Cardiac septum (tissue), 1 donor: ENCODE results near the gene CD82. TPM values are rescaled to one million over a fixed set of nuclear protein-coding genes. Genes with fewer than 3 reads are reported as not detected.
A peak's percentile ranks its signal among the peaks of the same experiment; 100 is the strongest.

Experiments
- DNase-seq: peaks from one replicate; pipeline ENCODE4 v3.0.0-alpha.2; 2020; ENCODE audit warnings: low spot score
- intact Hi-C: fragments of 100-400 bp; cut with DNase I; formaldehyde crosslinking; loops from one replicate; pipeline ENCODE4 v1.14.0; 2022
- total RNA-seq: library from RNA; stranded (reverse); fragmentation: NEBNext Ultra II Directional; extraction: Animal tissue kit (Norgen Biotek cat#: 25700); gene quantifications from one replicate; pipeline ENCODE4 v1.2.1, GENCODE V29; 2021
- donor health status: DM: no; HTN: no; CAD: no.

Gene CD82
- total RNA-seq, 1 donor from 2014 or later, result 27.9 TPM

DNA sequence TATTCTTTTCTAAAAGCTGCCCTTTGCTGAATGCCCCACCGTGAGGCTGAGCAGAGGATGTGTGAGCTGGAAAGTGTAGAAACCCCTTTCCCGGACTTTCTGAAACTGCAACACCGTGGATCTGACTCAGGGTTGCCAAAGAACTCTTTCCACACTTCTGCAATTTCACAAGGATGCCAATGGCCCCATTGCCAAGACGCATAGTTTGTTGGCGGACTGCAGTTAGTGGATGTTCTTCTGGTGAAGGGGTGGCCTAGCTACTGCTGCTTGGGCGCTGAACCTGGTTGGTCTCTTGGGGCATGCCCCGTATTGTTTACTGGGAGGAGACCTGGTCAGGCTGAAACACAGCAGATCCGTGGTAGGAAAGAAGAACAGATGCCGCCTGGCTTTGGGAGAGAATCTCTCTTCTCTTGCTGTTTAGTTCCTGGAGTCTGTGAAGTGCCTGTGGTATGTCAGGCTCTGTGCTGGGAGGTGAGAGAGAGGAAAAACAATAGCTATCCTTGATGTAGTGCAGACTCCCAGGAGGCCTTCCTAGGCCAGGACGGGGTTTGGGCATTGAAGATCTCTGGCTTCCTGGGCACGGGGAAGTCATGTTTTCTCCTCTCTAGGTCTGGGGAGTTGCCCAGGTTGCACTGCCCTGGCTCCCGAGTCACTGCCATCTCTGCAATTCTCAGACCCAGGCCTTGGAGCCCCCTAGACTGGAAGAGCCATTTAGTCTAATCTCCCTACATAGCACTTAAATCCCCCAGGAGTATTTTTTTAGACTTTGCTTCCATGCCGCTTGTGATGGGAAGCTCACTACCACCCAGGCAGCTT lies 26.9 kb downstream of the CD82 start:
- no peak for DNase-seq
- intact Hi-C loops, result no loop called here

DNA sequence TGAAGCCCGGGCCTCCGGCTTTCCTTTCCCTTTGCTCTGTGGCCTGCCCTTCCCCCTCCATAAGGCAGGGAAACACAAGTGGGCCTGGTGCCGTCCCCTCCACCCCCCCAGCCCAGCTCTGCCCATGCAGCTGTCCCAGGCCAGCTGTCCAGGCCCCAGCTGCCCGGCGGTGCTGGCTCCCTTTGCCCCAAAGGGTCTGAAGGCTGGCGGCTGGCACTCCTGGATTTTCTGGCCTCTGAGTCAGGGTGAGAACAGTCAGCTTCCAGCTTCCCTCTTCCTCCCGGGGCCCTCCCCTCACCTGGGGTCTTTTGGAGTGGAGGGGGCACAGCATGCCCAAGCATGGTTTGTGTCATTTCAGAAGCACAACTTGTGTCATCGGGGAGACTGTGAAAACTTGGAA lies 27.8 kb downstream of the CD82 start:
- DNase-seq, result no peak
- intact Hi-C loops, result no loop called here

DNA sequence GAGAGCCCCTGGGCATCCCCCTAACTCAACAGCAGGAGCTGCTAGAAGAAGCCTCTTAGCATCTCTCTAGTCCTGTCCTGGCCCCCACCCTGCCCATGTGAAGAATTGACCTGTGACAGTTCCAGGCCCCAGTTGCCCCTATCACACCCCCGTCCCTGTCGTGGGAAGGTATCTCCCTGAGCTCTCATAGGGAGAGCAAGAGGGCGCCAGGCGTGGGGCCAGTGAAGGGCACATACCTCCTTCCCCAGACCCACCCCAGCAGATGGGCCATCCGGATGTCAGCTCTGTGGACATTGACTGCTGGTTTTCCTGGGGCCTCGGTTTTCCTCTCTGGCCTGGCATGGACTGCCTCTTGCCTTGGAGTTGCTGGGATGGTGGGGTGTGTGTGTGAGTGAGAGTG lies 29.5 kb downstream of the CD82 start:
- no peak for DNase-seq
- intact Hi-C loops, result loop anchor here (5.0 kb wide), 1 partner anchor 33 kb away; no protein-coding TSS in a partner anchor

DNA sequence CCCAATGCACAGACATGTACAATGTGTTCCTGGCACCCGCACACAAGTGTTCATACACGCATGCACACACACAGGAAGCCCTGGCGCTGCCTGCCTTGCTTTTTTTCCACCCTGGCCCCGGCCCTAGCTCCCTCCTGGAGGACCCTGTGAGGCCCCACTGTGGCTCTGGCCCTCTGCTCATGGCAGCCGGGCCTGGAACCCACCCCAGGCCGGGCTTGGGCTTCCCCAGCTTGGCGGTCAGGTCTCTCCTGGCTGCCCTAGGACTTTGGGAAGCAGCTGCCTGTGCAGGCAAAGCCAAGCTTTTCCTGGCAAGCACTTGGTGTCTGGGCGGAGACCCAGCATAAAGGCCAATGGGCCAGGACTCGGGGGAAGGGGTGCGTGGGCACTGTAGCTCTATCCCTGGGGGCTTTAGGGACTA lies 30.5 kb downstream of the CD82 start:
- DNase-seq, result peak; percentile 86
- intact Hi-C loops, result loop anchor here (5.0 kb wide), 1 partner anchor 34 kb away; no protein-coding TSS in a partner anchor

DNA sequence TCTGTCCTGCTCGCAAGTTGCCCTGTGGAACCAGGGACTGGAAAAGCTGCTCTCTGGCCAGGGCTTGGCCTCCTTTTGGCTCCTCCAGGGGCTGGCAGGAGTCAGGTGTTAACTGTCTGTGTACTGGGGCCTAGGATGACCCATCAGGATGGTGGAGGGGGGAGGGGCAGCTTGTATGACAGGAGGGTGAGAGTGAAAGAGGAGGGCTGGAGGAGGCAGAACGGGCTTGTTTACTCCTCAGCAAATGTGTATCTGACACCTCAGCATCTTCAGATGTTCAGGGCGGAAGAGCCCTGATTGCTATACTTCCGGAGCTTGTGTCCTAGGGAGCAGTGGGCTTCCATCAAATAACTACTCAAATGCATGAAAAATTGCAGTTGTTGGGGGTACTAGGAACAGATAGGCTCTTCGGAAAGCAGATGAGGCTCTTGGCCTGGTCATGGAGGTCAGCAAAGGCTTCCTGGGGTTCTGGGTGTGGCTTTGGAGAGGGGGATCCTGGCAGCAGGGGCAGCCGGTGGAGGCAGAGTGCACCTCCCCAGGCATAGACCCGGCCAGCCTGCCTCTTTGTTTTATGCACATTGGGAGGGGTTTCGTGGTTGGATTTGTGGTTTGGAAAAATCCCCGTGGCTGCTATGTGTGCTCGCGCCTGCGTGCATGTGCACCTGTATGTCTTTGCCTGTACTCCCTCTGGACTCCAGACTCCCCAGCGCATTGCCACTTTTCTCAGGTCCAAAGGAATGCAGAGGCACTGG lies 31.2 kb downstream of the CD82 start:
- no peak for DNase-seq
- intact Hi-C loops, result loop anchor here (5.0 kb wide), 1 partner anchor 34 kb away; no protein-coding TSS in a partner anchor

DNA sequence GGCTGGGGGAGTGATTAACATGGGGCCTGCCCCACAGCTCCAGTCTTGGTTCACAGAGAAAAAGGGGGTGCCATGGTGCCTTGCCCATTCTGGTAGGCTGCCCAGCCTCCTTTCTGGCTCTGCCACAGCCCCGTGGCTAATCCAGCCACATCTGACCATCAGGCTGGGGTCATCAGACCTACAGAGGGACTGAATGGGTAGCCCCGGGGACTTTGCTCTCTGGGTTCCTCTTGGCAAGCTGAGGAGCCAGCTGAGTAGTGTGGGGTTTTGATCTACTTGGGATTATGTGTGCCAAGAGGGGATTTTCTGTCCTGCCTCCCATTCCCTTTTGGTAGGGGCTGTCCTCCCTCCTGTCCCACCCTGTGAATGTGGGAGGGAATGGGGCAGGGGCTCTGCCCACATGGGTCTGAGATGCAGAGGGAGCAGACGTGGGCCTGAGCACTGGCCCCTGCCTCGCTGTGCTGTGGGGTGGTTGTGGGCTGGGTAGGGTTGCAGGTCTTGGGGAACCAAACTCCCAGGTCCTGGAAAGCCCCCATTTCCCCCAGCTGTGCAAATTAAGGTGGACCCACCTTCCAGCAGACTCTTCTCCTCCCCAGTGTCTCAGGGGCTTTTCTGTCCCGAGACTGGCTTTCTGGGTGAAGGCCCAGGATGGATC lies 32.0 kb downstream of the CD82 start:
- intact Hi-C loops, result loop anchor here (5.0 kb wide), 1 partner anchor 35 kb away; no protein-coding TSS in a partner anchor
- no peak for DNase-seq

DNA sequence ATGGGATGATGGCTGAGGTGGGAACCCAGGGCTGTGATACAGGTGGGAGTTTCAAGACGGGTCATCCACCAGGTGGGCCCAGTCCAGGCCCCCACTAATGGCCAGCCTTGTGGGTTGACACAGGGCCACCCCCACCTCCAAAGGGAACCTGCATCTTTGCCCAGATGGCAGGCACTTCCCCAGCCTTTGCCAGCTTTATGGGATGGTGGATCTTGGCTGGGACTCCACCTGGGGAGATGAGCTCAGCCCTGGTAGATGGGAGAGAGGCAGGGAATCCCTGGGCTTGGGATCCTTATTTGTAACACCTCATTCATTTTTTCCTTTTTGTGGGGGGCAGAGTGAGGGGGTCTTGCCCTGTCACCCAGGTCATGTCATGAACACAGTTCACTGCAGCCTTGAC lies 33.4 kb downstream of the CD82 start:
- DNase-seq, result no peak
- intact Hi-C loops, result loop anchor here (5.0 kb wide), 1 partner anchor 37 kb away; no protein-coding TSS in a partner anchor

DNA sequence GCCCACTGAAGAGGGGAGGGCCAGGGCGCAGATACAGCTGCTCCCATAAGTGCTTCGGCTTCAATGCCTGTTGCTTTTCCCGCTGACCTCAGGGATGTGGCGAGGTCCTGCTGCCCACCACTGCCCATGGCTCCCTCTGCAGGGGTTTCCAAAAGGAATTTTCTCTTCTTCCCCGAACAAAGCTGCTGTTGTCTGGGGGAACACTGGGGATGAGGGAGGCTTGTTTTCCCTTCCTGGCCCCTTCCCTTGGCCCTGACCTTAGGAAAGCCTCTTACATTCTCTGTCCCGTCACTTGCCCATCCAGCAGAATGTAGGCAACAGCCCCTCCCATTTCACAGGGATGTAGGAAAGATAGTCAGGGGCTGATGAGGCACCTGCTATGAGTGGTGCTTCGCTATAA lies 34.8 kb downstream of the CD82 start:
- no peak for DNase-seq
- intact Hi-C loops, result no loop called here

DNA sequence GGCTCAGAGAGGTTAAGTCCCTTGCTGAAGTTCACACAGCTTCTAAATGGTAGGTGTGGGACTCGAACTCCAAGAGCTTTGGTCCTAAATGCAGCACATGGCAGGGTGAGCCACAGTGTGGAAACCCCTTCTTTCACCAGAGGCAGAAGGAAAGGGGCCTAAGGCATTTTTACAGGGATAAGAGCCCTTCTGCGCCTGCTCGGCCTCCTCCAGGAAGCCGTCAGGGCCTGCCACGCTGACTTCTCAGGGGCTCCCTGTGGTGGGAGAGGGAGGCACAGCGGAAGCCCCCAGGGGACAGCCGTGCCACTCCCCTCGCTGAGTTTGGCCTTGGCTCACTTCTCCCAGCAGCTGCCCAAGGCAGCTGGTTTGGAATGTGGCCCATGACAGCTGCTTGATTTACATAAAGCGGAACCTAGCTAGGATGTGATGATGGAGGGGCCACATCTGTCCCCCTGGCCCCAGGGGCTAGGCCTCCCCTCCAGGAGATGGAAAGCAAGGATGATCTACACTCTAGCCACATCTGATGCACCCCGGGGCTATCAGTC lies 35.4 kb downstream of the CD82 start:
- no peak for DNase-seq
- intact Hi-C loops, result no loop called here

DNA sequence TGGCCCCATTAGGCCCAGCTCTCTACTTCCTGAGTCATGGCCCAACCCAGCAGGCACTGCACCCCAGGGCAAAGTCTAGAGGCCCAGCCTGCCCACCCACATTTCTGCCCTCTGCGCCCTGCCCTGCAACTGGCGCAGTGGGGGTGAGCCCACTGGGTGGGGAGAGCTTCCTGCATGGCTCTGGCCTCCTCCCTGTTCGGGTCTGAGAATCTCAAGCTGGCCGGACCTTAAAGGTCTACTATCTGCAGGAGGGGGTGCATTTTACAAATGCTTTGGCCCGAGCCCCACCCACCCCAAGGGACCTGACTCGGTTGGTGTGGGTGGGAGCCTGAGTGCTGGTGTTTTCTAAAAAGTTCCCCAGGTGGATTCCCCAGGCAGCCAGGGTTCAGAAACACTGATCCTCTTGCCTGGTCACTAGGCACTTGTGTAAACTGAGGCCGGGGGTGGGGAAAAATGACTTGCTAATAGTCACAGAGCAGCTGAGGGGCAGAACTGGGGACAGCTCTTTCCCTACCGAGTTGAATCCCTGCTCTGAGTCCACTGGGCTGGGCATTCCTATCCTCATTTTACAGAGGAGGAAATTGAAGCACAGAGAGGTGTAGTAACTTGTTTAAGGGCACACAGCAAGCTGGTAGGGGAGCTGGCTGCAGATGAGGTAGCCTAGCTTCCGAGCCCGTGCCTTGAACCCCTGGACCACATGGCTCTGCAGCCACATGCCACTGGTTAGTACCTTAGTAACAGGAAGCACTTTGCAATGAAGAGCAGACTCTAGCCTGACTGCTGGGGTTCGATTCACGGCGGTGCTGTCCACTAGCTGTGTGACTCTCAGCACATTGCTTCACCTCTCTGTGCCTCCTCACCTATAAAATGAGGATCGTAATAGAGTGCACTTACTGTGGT lies 36.3 kb downstream of the CD82 start:
- intact Hi-C loops, result no loop called here
- no peak for DNase-seq

DNA sequence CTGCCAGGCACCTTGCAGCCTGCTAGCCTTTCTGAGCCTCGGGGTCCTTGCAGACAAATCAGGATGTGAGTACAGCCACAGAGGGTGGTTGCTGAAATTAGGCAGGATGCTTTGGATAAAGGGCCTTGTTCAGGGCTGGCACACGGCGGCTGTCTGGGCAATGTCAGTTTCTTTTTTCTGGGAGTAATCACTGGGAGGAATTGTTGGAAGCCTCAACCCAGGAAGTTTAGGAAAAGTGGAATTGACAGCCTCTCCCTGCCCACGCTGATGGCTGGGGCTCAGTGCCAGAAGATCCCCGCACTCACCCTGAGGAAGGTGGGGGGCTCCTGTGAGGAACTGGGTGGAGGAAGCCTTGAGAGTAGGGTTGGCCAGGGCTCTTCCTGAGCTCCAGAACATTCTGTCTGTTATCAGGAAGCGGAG lies 37.4 kb downstream of the CD82 start:
- intact Hi-C loops, result no loop called here
- DNase-seq, result no peak

DNA sequence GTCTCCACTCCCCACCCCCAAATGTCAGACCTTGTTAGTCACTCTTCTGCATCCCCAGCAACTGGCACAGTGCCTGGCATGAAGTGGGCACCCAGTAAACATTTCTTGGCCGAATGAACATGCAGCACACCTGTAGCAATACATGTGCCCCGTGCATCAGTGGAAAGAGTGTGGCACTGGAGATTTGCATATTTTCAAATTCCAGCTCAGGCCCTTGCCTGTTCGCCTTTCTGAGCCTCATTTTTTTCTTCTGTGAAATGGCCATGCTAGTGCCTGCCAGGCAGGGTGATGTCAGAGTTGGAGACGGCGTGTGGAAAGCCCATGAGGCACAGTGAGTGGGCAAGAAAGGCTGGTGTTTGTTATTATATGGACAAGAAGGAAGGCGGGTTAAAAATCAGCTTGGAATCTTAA lies 38.7 kb downstream of the CD82 start:
- intact Hi-C loops, result no loop called here
- no peak for DNase-seq

DNA sequence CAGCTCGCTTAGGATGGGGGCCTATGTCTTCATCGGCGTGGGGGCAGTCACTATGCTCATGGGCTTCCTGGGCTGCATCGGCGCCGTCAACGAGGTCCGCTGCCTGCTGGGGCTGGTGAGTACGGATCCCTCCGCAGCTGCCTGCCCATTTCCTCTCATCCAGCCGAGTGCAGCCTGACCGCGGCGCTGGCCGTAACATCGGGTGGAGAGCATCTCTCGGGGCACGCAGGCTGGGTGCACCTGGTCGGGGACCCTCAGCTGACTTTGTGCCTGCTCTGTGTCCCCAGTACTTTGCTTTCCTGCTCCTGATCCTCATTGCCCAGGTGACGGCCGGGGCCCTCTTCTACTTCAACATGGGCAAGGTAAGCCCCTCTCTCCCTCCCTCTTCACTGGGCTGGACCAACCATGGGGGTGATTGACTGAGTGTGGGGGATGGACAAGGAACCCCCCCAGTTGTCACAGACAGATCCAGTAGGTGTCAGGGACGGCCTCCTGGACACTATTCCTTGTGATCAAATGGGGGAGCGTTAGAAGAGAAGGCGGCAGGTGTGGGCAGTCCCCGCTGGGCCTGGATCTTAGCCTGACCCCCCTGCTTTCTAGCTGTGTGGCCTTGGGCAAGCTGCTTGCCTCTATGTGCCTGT lies 39.7 kb downstream of the CD82 start:
- no peak for DNase-seq
- intact Hi-C loops, result no loop called here

DNA sequence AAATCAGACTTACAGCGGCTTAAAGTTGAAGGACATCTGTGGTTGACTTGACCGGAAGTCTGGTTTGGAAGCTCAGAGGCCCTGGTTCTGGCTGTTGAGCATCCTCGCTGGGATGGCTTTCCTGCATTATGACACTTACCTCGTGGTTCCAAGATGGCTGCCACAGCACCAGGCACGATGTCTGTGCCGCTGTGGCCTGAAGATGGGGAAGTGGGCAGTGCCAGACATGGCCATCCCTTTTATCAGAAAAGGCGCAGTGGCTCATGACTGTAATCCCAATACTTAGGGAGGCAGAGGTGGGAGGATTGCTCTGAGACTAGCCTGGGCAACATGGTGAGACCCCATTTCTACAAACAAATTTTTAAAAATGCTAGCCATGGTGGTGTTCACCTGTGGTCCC lies 40.5 kb downstream of the CD82 start:
- intact Hi-C loops, result no loop called here
- no peak for DNase-seq

DNA sequence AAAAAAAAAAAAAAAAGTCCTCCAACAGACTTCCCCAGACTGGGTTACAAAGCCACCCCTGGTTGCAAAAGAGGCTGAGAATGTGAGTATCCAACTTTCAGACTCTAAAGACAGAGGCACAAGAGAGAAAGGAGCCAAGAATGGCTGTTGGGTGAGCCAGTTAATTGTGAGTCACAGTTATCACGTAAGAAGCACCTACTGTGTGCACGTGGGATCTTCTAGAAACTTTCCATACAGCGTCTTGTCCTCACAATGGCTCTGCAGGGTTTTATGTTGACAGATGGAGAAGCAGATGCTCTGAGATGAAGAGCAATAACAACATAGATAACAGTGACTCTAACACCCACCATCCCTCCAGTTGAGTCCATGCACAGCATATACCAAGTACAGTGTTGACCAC lies 41.0 kb downstream of the CD82 start:
- DNase-seq, result no peak
- intact Hi-C loops, result no loop called here

DNA sequence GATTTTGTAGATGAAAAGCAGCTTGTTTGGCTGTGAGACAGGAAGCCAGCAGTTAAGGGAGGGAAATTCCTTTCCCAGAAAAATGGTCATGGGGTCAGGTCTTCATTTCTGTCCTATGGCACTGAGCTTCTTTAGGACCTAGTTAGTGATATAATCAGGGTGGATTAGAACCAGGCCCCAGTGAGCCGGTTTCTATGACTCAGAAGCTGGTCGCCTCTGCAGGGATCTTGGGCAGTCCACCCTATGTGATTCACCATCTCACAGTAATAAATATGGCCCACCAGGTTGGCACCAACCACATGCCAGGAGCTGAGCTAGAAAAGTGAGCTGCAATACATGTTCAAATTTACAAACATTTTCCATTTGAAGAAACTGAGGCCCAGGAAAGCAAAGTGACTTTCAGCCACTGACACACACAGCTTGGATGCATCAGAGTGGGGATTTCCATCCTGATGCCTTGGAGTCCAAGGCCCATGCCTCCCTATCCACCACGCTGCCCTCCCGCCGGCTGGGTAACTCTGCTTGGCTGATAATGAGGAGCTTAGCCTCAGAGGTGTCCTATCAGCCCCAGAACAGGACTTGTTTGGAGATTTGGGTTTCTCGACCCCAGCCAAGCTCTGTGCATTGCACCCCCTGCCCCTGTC lies 42.0 kb downstream of the CD82 start:
- intact Hi-C loops, result no loop called here

DNA sequence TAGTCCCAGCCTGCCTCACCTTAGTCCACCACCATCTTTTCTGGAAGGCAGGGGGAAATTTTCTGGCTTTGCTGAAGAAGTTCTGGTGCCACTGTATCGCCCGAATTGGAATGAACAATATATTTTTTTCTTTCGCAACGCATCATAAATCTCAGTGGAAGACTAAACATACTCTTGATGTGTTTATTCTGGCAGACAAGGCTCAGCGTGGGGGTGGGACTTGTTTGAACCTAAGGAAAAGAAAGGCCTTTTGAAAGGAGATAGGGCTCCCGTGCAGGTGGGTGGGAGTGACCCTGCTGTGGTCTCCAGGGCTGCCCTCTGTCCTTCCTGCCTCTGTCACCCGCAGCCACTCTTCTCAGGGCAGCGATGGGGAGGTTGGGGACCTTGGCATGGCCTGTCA lies 42.5 kb downstream of the CD82 start:
- intact Hi-C loops, result no loop called here
- no peak for DNase-seq

More for the DNA sequence above, 42.0 kb downstream of the CD82 start:
- no peak for DNase-seq

DNA sequence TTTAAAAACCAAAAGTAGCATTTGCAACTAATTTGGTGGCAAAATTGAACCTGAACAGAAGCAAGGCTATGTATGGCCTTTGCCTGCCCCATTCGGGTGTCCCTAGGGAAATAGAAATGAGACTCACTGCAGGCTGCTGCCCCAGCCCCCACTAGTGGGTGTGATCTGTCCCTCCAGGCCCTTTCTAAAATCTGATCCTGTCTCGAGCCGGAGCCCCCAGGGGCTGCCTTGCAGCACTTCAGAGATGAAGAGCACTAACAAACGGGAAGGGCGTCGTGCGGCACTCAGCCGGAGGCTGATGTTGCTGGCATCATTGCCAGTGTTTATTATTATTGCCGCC lies 43.2 kb downstream of the CD82 start:
- intact Hi-C loops, result no loop called here
- no peak for DNase-seq
